Breast epithelium (tissue), 3 donors: Measurements from ENCODE around the gene AFMID.

ENCODE experiments used
- POLR2A ChIP-seq: fragments of 450-650 bp; IDR thresholded peaks from one replicate; pipeline ENCODE4 v1.6.1; 2016; ENCODE audit warnings: antibody characterized with exemption, mild to moderate bottlenecking, moderate library complexity
- TF ChIP-seq, protein P1 (sequence below), 3 donors: fragments of 450-650 bp; IDR thresholded peaks; one replicate each; pipeline ENCODE4 v1.5.1; 2016 to 2017; ENCODE audit warnings: antibody characterized with exemption in 3 of 3, mild to moderate bottlenecking in 3 of 3, moderate library complexity in 3 of 3

DNA sequence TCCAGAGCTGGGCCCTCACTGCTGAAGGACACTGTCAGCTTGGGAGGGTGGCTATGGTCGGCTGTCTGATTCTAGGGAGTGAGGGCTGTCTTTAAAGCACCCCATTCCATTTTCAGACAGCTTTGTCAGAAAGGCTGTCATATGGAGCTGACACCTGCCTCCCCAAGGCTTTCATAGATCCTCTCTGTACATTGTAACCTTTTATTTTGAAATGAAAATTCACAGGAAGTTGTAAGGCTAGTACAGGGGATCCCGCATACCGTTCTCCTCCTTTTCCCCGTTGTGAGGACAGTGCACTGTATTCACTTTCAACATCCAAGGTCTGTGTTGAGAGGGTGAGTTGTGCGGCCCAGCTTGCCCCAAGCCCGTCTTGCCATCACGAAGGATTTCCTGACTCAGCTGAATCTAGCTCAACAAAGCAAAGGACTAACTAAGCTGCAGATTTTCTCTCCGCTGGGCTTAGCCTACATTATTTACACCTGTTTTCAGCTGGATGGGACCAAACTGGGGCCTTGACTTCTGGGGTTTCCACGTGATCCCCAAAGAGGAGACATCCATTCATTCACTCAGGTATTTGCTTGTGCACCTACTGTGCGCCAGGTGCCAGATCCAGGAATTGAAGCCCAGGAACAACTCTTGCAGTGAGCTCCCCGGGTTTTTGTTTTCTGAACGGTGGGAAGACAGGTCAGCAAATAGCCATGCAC lies 39.0 kb downstream of the AFMID start:
- TF ChIP-seq, protein P1, sequence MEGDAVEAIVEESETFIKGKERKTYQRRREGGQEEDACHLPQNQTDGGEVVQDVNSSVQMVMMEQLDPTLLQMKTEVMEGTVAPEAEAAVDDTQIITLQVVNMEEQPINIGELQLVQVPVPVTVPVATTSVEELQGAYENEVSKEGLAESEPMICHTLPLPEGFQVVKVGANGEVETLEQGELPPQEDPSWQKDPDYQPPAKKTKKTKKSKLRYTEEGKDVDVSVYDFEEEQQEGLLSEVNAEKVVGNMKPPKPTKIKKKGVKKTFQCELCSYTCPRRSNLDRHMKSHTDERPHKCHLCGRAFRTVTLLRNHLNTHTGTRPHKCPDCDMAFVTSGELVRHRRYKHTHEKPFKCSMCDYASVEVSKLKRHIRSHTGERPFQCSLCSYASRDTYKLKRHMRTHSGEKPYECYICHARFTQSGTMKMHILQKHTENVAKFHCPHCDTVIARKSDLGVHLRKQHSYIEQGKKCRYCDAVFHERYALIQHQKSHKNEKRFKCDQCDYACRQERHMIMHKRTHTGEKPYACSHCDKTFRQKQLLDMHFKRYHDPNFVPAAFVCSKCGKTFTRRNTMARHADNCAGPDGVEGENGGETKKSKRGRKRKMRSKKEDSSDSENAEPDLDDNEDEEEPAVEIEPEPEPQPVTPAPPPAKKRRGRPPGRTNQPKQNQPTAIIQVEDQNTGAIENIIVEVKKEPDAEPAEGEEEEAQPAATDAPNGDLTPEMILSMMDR (IDR thresholded peaks at IDR 0.05) = no peak
- no peak for TF ChIP-seq POLR2A
